K562 (cell line): ENCODE data around the gene SYNGR4. TPM values are rescaled to one million over a fixed set of nuclear protein-coding genes. Genes with fewer than 3 reads are reported as not detected.
"Not testable (repeated sequence)": the region's sequence is repeated elsewhere in the genome, so short reads cannot be mapped to it uniquely, and the experiment has no call there.

Experiments used
- ATAC-seq: fragments of 200-7000 bp; cut with Tn5 transposase; 3 replicates; pipeline ENCODE4 v1.9.1; 2020; ENCODE audit warnings: moderate library complexity
- BruUV-seq: library from RNA; stranded (reverse); fragments of 400-500 nt; replicated peaks from 2 replicates; lab custom pipeline; 2021; lab: Mats Ljungman, UMichigan
- CTCF ChIA-PET: fragments of 300-600 bp; formaldehyde crosslinking; extraction: SDS; loops from one replicate; lab custom pipeline; 2021; ENCODE audit warnings: low intra/inter-chr PET ratio; lab: Yijun Ruan, JAX
- POLR2A ChIA-PET: fragments of 300-600, 350-650 bp; sonication (Branson Sonifier 250); formaldehyde crosslinking; extraction: SDS; loops from one replicate; lab custom pipeline; 2021; ENCODE audit warnings: antibody characterized with exemption, inconsistent platforms; lab: Yijun Ruan, JAX
- DNase-seq, 4 experiments: peaks; one replicate each; pipeline versions ENCODE4 v3.0.0 to v3.0.0-alpha.2; 2011 to 2018; ENCODE audit warnings: low spot score in 3 of 4, mixed read lengths in 3 of 4; ENCODE audit errors: extremely low read depth in 1 of 4
- FAIRE-seq: peaks from 2 replicates; lab custom pipeline; 2011; peaks lifted over from hg19 to GRCh38; lab: Jason Lieb, UNC
- H2AFZ ChIP-seq: 2 replicates; pipeline ENCODE4 v1.6.0; 2011; ENCODE audit warnings: low read depth, low read length, control low read depth, inconsistent platforms
- H3K27ac ChIP-seq: fragments of 200-600 bp; 3 replicates; pipeline ENCODE4 v1.8.0; 2011; ENCODE audit warnings: low read depth, mild to moderate bottlenecking, control low read depth, inconsistent platforms, low read length, moderate library complexity, mixed read lengths; ENCODE audit errors: extremely low read depth
- H3K27me3 ChIP-seq, 2 experiments: fragments of 300-600 bp in 1 of 2; 2 replicates in 1 of 2; 3 replicates in 1 of 2; pipeline versions ENCODE4 v1.6.0 to v1.8.0; 2011; ENCODE audit warnings: inconsistent platforms in 2 of 2, low read length in 2 of 2, mild to moderate bottlenecking in 1 of 2, mixed read lengths in 1 of 2, moderate library complexity in 1 of 2; ENCODE audit not compliant: control insufficient read depth in 2 of 2, insufficient read depth in 2 of 2
- H3K36me3 ChIP-seq: fragments of 300-600 bp; 3 replicates; pipeline ENCODE4 v1.8.0; 2011; ENCODE audit warnings: mild to moderate bottlenecking, low read length, inconsistent platforms; ENCODE audit not compliant: control insufficient read depth, insufficient read depth
- H3K4me1 ChIP-seq, 2 experiments: fragments of 200-600 bp in 1 of 2; replicated peaks in 1 of 2; 2 replicates in 1 of 2; 3 replicates in 1 of 2; pipeline versions ENCODE4 v1.5.1 to v1.8.0; 2011; ENCODE audit warnings: inconsistent platforms in 2 of 2, low read length in 2 of 2, mild to moderate bottlenecking in 1 of 2, mixed read lengths in 1 of 2, moderate library complexity in 1 of 2; ENCODE audit not compliant: control insufficient read depth in 2 of 2, insufficient read depth in 2 of 2
- H3K4me2 ChIP-seq: 2 replicates; pipeline ENCODE4 v1.6.1; 2011; ENCODE audit warnings: low read length, control low read depth, inconsistent platforms, mixed read lengths; ENCODE audit not compliant: insufficient read depth
- H3K4me3 ChIP-seq: fragments of 200-600 bp; sonication (generic), shearing (Covaris generic); 2 replicates; pipeline ENCODE4 v1.5.1; 2016; ENCODE audit warnings: control low read depth, inconsistent platforms
- H3K79me2 ChIP-seq: fragments of 200-600 bp; 3 replicates; pipeline ENCODE4 v1.8.0; 2011; ENCODE audit warnings: low read length, inconsistent platforms; ENCODE audit not compliant: control insufficient read depth, insufficient read depth
- H3K9ac ChIP-seq, 2 experiments: 2 replicates each; pipeline versions ENCODE4 v1.6.0 to v1.6.1; 2011; ENCODE audit warnings: low read depth in 2 of 2, low read length in 2 of 2, control low read depth in 1 of 2, inconsistent platforms in 1 of 2, mild to moderate bottlenecking in 1 of 2, mixed read lengths in 1 of 2; ENCODE audit not compliant: insufficient read depth in 1 of 2
- H3K9me1 ChIP-seq: one replicate; pipeline ENCODE4 v1.6.0; 2011; ENCODE audit warnings: inconsistent platforms, mild to moderate bottlenecking, low read length, moderate library complexity; ENCODE audit not compliant: control insufficient read depth, insufficient read depth
- H3K9me3 ChIP-seq: replicated peaks from 2 replicates; pipeline ENCODE4 v1.5.1; 2011; ENCODE audit warnings: low read depth, low read length, inconsistent platforms; ENCODE audit not compliant: control insufficient read depth, insufficient read depth
- H4K20me1 ChIP-seq: replicated peaks from 2 replicates; pipeline ENCODE4 v1.6.1; 2011; ENCODE audit warnings: low read length, inconsistent platforms, mixed read lengths; ENCODE audit not compliant: control insufficient read depth, insufficient read depth
- BRCA1 ChIP-seq, 2 experiments: fragments of 450-650 bp in 1 of 2; sonication (generic) in 1 of 2; formaldehyde crosslinking in 1 of 2; IDR thresholded peaks; 2 replicates each; pipeline versions ENCODE4 v1.5.0 to v1.6.1; 2017 to 2020; ENCODE audit warnings: mild to moderate bottlenecking in 1 of 2, missing genetic modification reagents in 1 of 2
- GABPA ChIP-seq: fragments of 200-800 bp; sonication (Bioruptor generic); conservative IDR thresholded peaks from 2 replicates; pipeline ENCODE4 v1.6.1; 2016; ENCODE audit warnings: low read depth, missing genetic modification characterization, missing compliant biosample characterization
- GTF2F1 ChIP-seq: IDR thresholded peaks from 2 replicates; pipeline ENCODE4 v1.6.1; 2011; ENCODE audit warnings: low read depth, low read length, improper control_type of control experiment
- KLF13 ChIP-seq: fragments of 450-650 bp; IDR thresholded peaks from 2 replicates; pipeline ENCODE4 v1.6.1; 2016; ENCODE audit warnings: missing genetic modification characterization, low read depth, mild to moderate bottlenecking, missing compliant biosample characterization, moderate library complexity, borderline replicate concordance
- MTA1 ChIP-seq: fragments of 450-650 bp; IDR thresholded peaks from 2 replicates; pipeline ENCODE4 v1.6.1; 2017; ENCODE audit warnings: borderline replicate concordance
- PBX2 ChIP-seq, 2 experiments: IDR thresholded peaks in 1 of 2; conservative IDR thresholded peaks in 1 of 2; 2 replicates each; pipeline ENCODE4 v1.6.1; 2016; ENCODE audit warnings: low read depth in 2 of 2, mild to moderate bottlenecking in 1 of 2, missing compliant biosample characterization in 1 of 2, missing genetic modification characterization in 1 of 2, moderate library complexity in 1 of 2
- RBBP5 ChIP-seq: fragments of 200-600 bp; sonication (generic); IDR thresholded peaks from 2 replicates; pipeline ENCODE4 v1.6.1; 2012; ENCODE audit warnings: borderline replicate concordance, mild to moderate bottlenecking, low read length, control low read depth, inconsistent platforms; ENCODE audit not compliant: insufficient read depth, poor library complexity, severe bottlenecking
- SPI1 ChIP-seq: IDR thresholded peaks from 2 replicates; pipeline ENCODE4 v1.6.1; 2011; ENCODE audit warnings: low read depth, low read length, control low read depth, borderline replicate concordance
- ZBTB17 ChIP-seq: fragments of 450-650 bp; formaldehyde crosslinking; IDR thresholded peaks from 2 replicates; pipeline ENCODE4 v1.4.0; 2020; ENCODE audit warnings: mild to moderate bottlenecking
- ZBTB7A ChIP-seq: IDR thresholded peaks from 2 replicates; pipeline ENCODE4 v1.6.1; 2011; ENCODE audit warnings: low read depth, mild to moderate bottlenecking, low read length, moderate library complexity, borderline replicate concordance; ENCODE audit not compliant: control insufficient read depth
- WGBS: fragments of 100-300 bp; shearing (Covaris generic); methylation state at CpG from one replicate; pipeline ENCODE4 v1.1.6; 2016; ENCODE audit warnings: low coverage, mixed read lengths; ENCODE audit not compliant: insufficient coverage; ENCODE audit errors: missing lambda C conversion rate; 5-methylcytosine and 5-hydroxymethylcytosine counted together
- in situ Hi-C: fragments of 300-500 bp; cut with MboI; formaldehyde crosslinking; loops from 4 replicates; pipeline ENCODE4 v1.15.0; 2018; ENCODE audit warnings: inconsistent platforms, mixed read lengths
- intact Hi-C: fragments of 100-400 bp; cut with micrococcal nuclease; formaldehyde crosslinking; loops from 2 replicates; pipeline ENCODE4 v1.14.2; 2022
- polyA plus RNA-seq, 8 experiments: library from polyadenylated mRNA; depleted of rRNA in 4 of 8; stranded (reverse) in 5 of 8; unstranded in 3 of 8; fragments of >200 nt; fragmentation: Nextera tagmentation in 2 of 8; fragmentation: Illumina TruSeq in 1 of 8; extraction: Ambion mirVana in 2 of 8; extraction: Trizol in 1 of 8; gene quantifications; 2 replicates each; pipeline versions ENCODE4 v1.2.1 to v1.2.3, GENCODE V29; 2011 to 2014; ENCODE audit warnings: inconsistent platforms in 1 of 8, missing spikeins in 1 of 8
- total RNA-seq, 7 experiments: library from RNA; depleted of rRNA in 6 of 7; stranded (reverse); fragments of >200 nt in 6 of 7; fragmentation: Illumina TruSeq in 2 of 7; extraction: Trizol in 2 of 7; gene quantifications; 2 replicates each; pipeline versions ENCODE4 v1.2.1 to v1.2.3, GENCODE V29; 2011 to 2021; ENCODE audit warnings: low replicate concordance in 1 of 7

Gene SYNGR4
- total and polyA plus RNA-seq, 9 of the 15 experiments (the other 6 are each of a cell fraction or from before 2014, with no cell fraction given), result 0.07 to 0.14 TPM; not detected in 7

- not testable (repeated sequence) for H3K9me1 ChIP-seq, FAIRE-seq, H3K4me3 ChIP-seq
These were observed 27.8 kb downstream of the SYNGR4 start for GRCh38 chr19:48392006-48392344.

GRCh38 chr19:48392860-48393558 lies 28.8 kb downstream of the SYNGR4 start:
- Histone ChIP-seq H3K9me1 (no peaks in the 10 kb centered on the region), H2AFZ (peak overlapping the region; percentile 78), H4K20me1 (no peaks in the 10 kb centered on the region), H3K4me2 (peak overlapping the region; percentile 63), H3K9ac (peak overlapping the region; percentile 51 to 91; a peak in 2 of 4 replicates), H3K27ac (peak overlapping the region; percentile 36; the same call in 1 of the 3 replicates), H3K36me3 (peaks cover 15% of the 10 kb centered on the region), H3K9me3 (no peaks in the 10 kb centered on the region), H3K4me3 (no peak overlapping the region), H3K79me2 (peaks cover 32% of the 10 kb centered on the region), H3K4me1 (peaks cover 29 to 79% of the 10 kb centered on the region in 2 experiments), H3K27me3 (no peaks in the 10 kb centered on the region)
- DNase-seq (no peak), FAIRE-seq (no peak), ATAC-seq (no peak)
- ChIA-PET POLR2A (interaction anchor here (0.5 to 0.7 kb wide), 4 partner anchors 8 to 275 kb away, joined by 3 to 4 read pairs (median 3); no protein-coding TSS in a partner anchor), CTCF (no interaction called here)
- intact Hi-C loops, result loop anchor here (10.0 kb wide), 2 partner anchors 68 to 102 kb away; partner anchors contain the start of gene EMP3
- BruUV-seq, result no TSS peak
- in situ Hi-C loops, result no loop called here
- 71% methylated on average over 13 of the region's 15 CpGs for WGBS
- TF ChIP-seq SPI1 (no peak), PBX2 (CRISPR knock-in tag; IDR thresholded peaks at IDR 0.05; ENCODE audit: low read depth) (no peak), PBX2 (tag; conservative IDR thresholded peaks at IDR 0.05; ENCODE audit: low read depth) (no peak), MTA1 (no peak), GABPA (tag) (no peak), BRCA1 (IDR thresholded peaks at IDR 0.05) (no peak), BRCA1 (CRISPR knock-in tag; IDR thresholded peaks at IDR 0.05) (no peak), RBBP5 (peak; percentile 11), KLF13 (no peak), ZBTB17 (CRISPR knock-in tag) (peak; percentile 18; the same call in 1 of the 2 replicates), GTF2F1 (no peak)

More at GRCh38 chr19:48392006-48392344, 27.8 kb downstream of the SYNGR4 start:
- Histone ChIP-seq H3K36me3 (peaks cover 25% of the 10 kb centered on the region), H3K4me1 (peaks cover 19 to 69% of the 10 kb centered on the region in 2 experiments; a peak in 4 of 5 replicates), H3K27ac (peak overlapping the region; percentile 12; the same call in 1 of the 3 replicates), H3K79me2 (peaks cover 22% of the 10 kb centered on the region), H3K9ac (peak overlapping the region in 1 of 2 experiments; percentile 98; a peak in 2 of 4 replicates), H2AFZ (peak overlapping the region; percentile 94; the same call in 1 of the 2 replicates), H3K4me2 (peak overlapping the region; percentile 91; the same call in 1 of the 2 replicates)
- TF ChIP-seq ZBTB7A, result peak; percentile 19; the same call in 1 of the 2 replicates
- H4K20me1 ChIP-seq, ATAC-seq, BruUV-seq, in situ Hi-C loops, H3K27me3 ChIP-seq, DNase-seq, H3K9me3 ChIP-seq: not testable (repeated sequence)
- POLR2A ChIA-PET, result interaction anchor here (0.5 to 2.1 kb wide), 8 partner anchors 8 to 1806 kb away, joined by 3 to 13 read pairs (median 4); partner anchors contain the start of genes SYNGR4 and TMEM143
- CTCF ChIA-PET, result interaction anchor here (1.4 kb wide), 1 partner anchor 192 kb away, joined by 4 read pairs; no protein-coding TSS in a partner anchor
- WGBS, result 0% methylated on average over 1 of the region's 1 CpG
- intact Hi-C loops, result loop anchor here (10.0 kb wide), 2 partner anchors 67 to 103 kb away; partner anchors contain the start of gene EMP3
